ENCODE data around the gene MTRF1L. TPM values are rescaled to one million over a fixed set of nuclear protein-coding genes. Genes with fewer than 3 reads are reported as not detected.

The MTRF1L gene
- polyA plus RNA-seq = 15.7 TPM
- long read RNA-seq, donor 1, partial matches to known transcripts = 0 of 5 reads
- long read RNA-seq, donor 1, other reads (novel, unspliced or antisense) = 0 of 5 reads
- long read RNA-seq, donor 2, partial matches to known transcripts = 0 of 13 reads
- long read RNA-seq, donor 2, other reads (novel, unspliced or antisense) = 0 of 13 reads
- long read RNA-seq, donor 3, transcript MTRF1L-202 (6 exons, 3,539 nt) = major isoform, 5 of 14 reads
- long read RNA-seq, donor 3, partial matches to known transcripts = 0 of 14 reads
- long read RNA-seq, donor 3, other reads (novel, unspliced or antisense) = 0 of 14 reads
- long read RNA-seq, donor 4, partial matches to known transcripts = 0 of 2 reads
- long read RNA-seq, donor 4, other reads (novel, unspliced or antisense) = 0 of 2 reads
- long read RNA-seq, donor 5 = 0 reads
- long read RNA-seq, donor 6, partial matches to known transcripts = 0 of 7 reads
- long read RNA-seq, donor 6, other reads (novel, unspliced or antisense) = 0 of 7 reads
- long read RNA-seq, donor 7, partial matches to known transcripts = 0 of 2 reads
- long read RNA-seq, donor 7, other reads (novel, unspliced or antisense) = 0 of 2 reads
- long read RNA-seq, donor 8, partial matches to known transcripts = 6 of 17 reads
- long read RNA-seq, donor 8, other reads (novel, unspliced or antisense) = 0 of 17 reads
- long read RNA-seq, donor 9, partial matches to known transcripts = 5 of 13 reads
- long read RNA-seq, donor 9, other reads (novel, unspliced or antisense) = 0 of 13 reads
- long read RNA-seq, donor 10, partial matches to known transcripts = 7 of 10 reads
- long read RNA-seq, donor 10, other reads (novel, unspliced or antisense) = 0 of 10 reads
- long read RNA-seq, donor 11, partial matches to known transcripts = 0 of 3 reads
- long read RNA-seq, donor 11, other reads (novel, unspliced or antisense) = 0 of 3 reads

GRCh38 chr6:153002613-153003365, at the start of gene MTRF1L:
TSS of gene MTRF1L (minus strand) at chr6:153002709. CDS start at chr6:153002685, 24 bp downstream.
- no peaks in the 10 kb centered on the region for H3K9me3 ChIP-seq (ENCODE audit: control insufficient read depth, low read depth, low read length)
- H3K27me3 ChIP-seq (ENCODE audit: control insufficient read depth, insufficient read depth, low read length) = no peaks in the 10 kb centered on the region
- H3K27ac ChIP-seq (ENCODE audit: low read length) = peak within 1 kb of the TSS; percentile 89
- peak within 1 kb of the TSS; percentile 77 for H3K4me3 ChIP-seq (ENCODE audit: low read length)
- H3K36me3 ChIP-seq (ENCODE audit: control insufficient read depth, insufficient read depth, low read length) = peaks cover 1% of the 10 kb centered on the region
- DNase-seq = peak; percentile 95 to 96
- WGBS (ENCODE audit: insufficient coverage, low lambda C conversion rate) = 0% methylated on average over 7 of the region's 52 CpGs
- peaks cover 5% of the 10 kb centered on the region for H3K4me1 ChIP-seq (ENCODE audit: control insufficient read depth, insufficient read depth, low read length)

GRCh38 chr6:153051801-153052200, 49.3 kb upstream of the MTRF1L start:
- no peak overlapping the region for H3K4me3 ChIP-seq (ENCODE audit: low read length)
- H3K9me3 ChIP-seq (ENCODE audit: control insufficient read depth, low read depth, low read length) = no peaks in the 10 kb centered on the region
- H3K27me3 ChIP-seq (ENCODE audit: control insufficient read depth, insufficient read depth, low read length) = no peaks in the 10 kb centered on the region
- no peak for DNase-seq
- no peak overlapping the region for H3K27ac ChIP-seq (ENCODE audit: low read length)
- H3K4me1 ChIP-seq (ENCODE audit: control insufficient read depth, insufficient read depth, low read length) = no peaks in the 10 kb centered on the region
- no peaks in the 10 kb centered on the region for H3K36me3 ChIP-seq (ENCODE audit: control insufficient read depth, insufficient read depth, low read length)

- no peaks in the 10 kb centered on the region for H3K4me1 ChIP-seq (ENCODE audit: control insufficient read depth, insufficient read depth, low read length)
- H3K4me3 ChIP-seq (ENCODE audit: low read length) = no peak overlapping the region
- WGBS (ENCODE audit: insufficient coverage, low lambda C conversion rate) = 83% methylated on average over 1 of the region's 3 CpGs
- no peaks in the 10 kb centered on the region for H3K9me3 ChIP-seq (ENCODE audit: control insufficient read depth, low read depth, low read length)
- DNase-seq = no peak
- no peak overlapping the region for H3K27ac ChIP-seq (ENCODE audit: low read length)
- no peaks in the 10 kb centered on the region for H3K36me3 ChIP-seq (ENCODE audit: control insufficient read depth, insufficient read depth, low read length)
- H3K27me3 ChIP-seq (ENCODE audit: control insufficient read depth, insufficient read depth, low read length) = no peaks in the 10 kb centered on the region
Measured at GRCh38 chr6:153048631-153049030, 46.1 kb upstream of the MTRF1L start.

- Histone ChIP-seq H3K4me3 (ENCODE audit: low read length) (no peak overlapping the region), H3K9me3 (ENCODE audit: control insufficient read depth, low read depth, low read length) (no peaks in the 10 kb centered on the region), H3K4me1 (ENCODE audit: control insufficient read depth, insufficient read depth, low read length) (no peaks in the 10 kb centered on the region), H3K27ac (ENCODE audit: low read length) (no peak overlapping the region), H3K27me3 (ENCODE audit: control insufficient read depth, insufficient read depth, low read length) (no peaks in the 10 kb centered on the region), H3K36me3 (ENCODE audit: control insufficient read depth, insufficient read depth, low read length) (no peaks in the 10 kb centered on the region)
- WGBS (ENCODE audit: insufficient coverage, low lambda C conversion rate) = 93% methylated on average over 2 of the region's 2 CpGs
- DNase-seq = no peak
Measured at GRCh38 chr6:153047386-153047785, 44.9 kb upstream of the MTRF1L start.

GRCh38 chr6:153045271-153045670, 42.8 kb upstream of the MTRF1L start:
- no peak for DNase-seq
- no peaks in the 10 kb centered on the region for H3K36me3 ChIP-seq (ENCODE audit: control insufficient read depth, insufficient read depth, low read length)
- no peak overlapping the region for H3K4me3 ChIP-seq (ENCODE audit: low read length)
- no peak overlapping the region for H3K27ac ChIP-seq (ENCODE audit: low read length)
- H3K4me1 ChIP-seq (ENCODE audit: control insufficient read depth, insufficient read depth, low read length) = no peaks in the 10 kb centered on the region
- no peaks in the 10 kb centered on the region for H3K9me3 ChIP-seq (ENCODE audit: control insufficient read depth, low read depth, low read length)
- no peaks in the 10 kb centered on the region for H3K27me3 ChIP-seq (ENCODE audit: control insufficient read depth, insufficient read depth, low read length)

GRCh38 chr6:153044295-153044694, 41.8 kb upstream of the MTRF1L start:
- DNase-seq = no peak
- WGBS (ENCODE audit: insufficient coverage, low lambda C conversion rate) = no CpG with 5 or more reads among the region's 4 CpGs

GRCh38 chr6:153043719-153044118, 41.2 kb upstream of the MTRF1L start:
- Histone ChIP-seq H3K9me3 (ENCODE audit: control insufficient read depth, low read depth, low read length) (no peaks in the 10 kb centered on the region), H3K4me3 (ENCODE audit: low read length) (no peak overlapping the region), H3K36me3 (ENCODE audit: control insufficient read depth, insufficient read depth, low read length) (no peaks in the 10 kb centered on the region), H3K27me3 (ENCODE audit: control insufficient read depth, insufficient read depth, low read length) (no peaks in the 10 kb centered on the region), H3K27ac (ENCODE audit: low read length) (no peak overlapping the region), H3K4me1 (ENCODE audit: control insufficient read depth, insufficient read depth, low read length) (no peaks in the 10 kb centered on the region)
- DNase-seq = no peak
- 100% methylated on average over 1 of the region's 3 CpGs for WGBS (ENCODE audit: insufficient coverage, low lambda C conversion rate)

More at GRCh38 chr6:153044295-153044694, 41.8 kb upstream of the MTRF1L start:
- Histone ChIP-seq H3K9me3 (ENCODE audit: control insufficient read depth, low read depth, low read length) (no peaks in the 10 kb centered on the region), H3K27me3 (ENCODE audit: control insufficient read depth, insufficient read depth, low read length) (no peaks in the 10 kb centered on the region), H3K27ac (ENCODE audit: low read length) (no peak overlapping the region), H3K4me3 (ENCODE audit: low read length) (no peak overlapping the region), H3K36me3 (ENCODE audit: control insufficient read depth, insufficient read depth, low read length) (no peaks in the 10 kb centered on the region), H3K4me1 (ENCODE audit: control insufficient read depth, insufficient read depth, low read length) (no peaks in the 10 kb centered on the region)

GRCh38 chr6:153038378-153039057, 36.0 kb upstream of the MTRF1L start:
- no peak for DNase-seq
- no peaks in the 10 kb centered on the region for H3K36me3 ChIP-seq (ENCODE audit: control insufficient read depth, insufficient read depth, low read length)
- WGBS (ENCODE audit: insufficient coverage, low lambda C conversion rate) = no CpG with 5 or more reads among the region's 4 CpGs
- H3K9me3 ChIP-seq (ENCODE audit: control insufficient read depth, low read depth, low read length) = no peaks in the 10 kb centered on the region
- no peak overlapping the region for H3K4me3 ChIP-seq (ENCODE audit: low read length)
- H3K27me3 ChIP-seq (ENCODE audit: control insufficient read depth, insufficient read depth, low read length) = no peaks in the 10 kb centered on the region
- H3K4me1 ChIP-seq (ENCODE audit: control insufficient read depth, insufficient read depth, low read length) = no peaks in the 10 kb centered on the region
- no peak overlapping the region for H3K27ac ChIP-seq (ENCODE audit: low read length)

GRCh38 chr6:153034139-153034538, 31.6 kb upstream of the MTRF1L start:
- Histone ChIP-seq H3K9me3 (ENCODE audit: control insufficient read depth, low read depth, low read length) (no peaks in the 10 kb centered on the region), H3K4me1 (ENCODE audit: control insufficient read depth, insufficient read depth, low read length) (no peaks in the 10 kb centered on the region), H3K27ac (ENCODE audit: low read length) (no peak overlapping the region), H3K27me3 (ENCODE audit: control insufficient read depth, insufficient read depth, low read length) (no peaks in the 10 kb centered on the region), H3K36me3 (ENCODE audit: control insufficient read depth, insufficient read depth, low read length) (no peaks in the 10 kb centered on the region), H3K4me3 (ENCODE audit: low read length) (no peak overlapping the region)
- no CpG with 5 or more reads among the region's 9 CpGs for WGBS (ENCODE audit: insufficient coverage, low lambda C conversion rate)
- no peak for DNase-seq
